Prostate gland (tissue), 2 donors: ENCODE results near the gene GRM8.

Experiments used
- POLR2A ChIP-seq: fragments of 450-650 bp; IDR thresholded peaks from one replicate; pipeline ENCODE4 v1.6.1; 2016; ENCODE audit warnings: antibody characterized with exemption, mild to moderate bottlenecking
- POLR2AphosphoS5 ChIP-seq: sonication (generic); formaldehyde crosslinking; IDR thresholded peaks from one replicate; pipeline ENCODE4 v1.6.1; 2017; ENCODE audit warnings: antibody characterized with exemption
- TF ChIP-seq, protein P1 (sequence below), 4 experiments: fragments of 200-600 bp in 2 of 4; fragments of 450-650 bp in 2 of 4; sonication (generic) in 2 of 4; IDR thresholded peaks; 1 replicate in 3 of 4; 2 replicates in 1 of 4; pipeline ENCODE4 v1.5.1; 2016 to 2019; ENCODE audit warnings: antibody characterized with exemption in 4 of 4, mild to moderate bottlenecking in 2 of 4, moderate library complexity in 2 of 4

- TF ChIP-seq, protein P1, sequence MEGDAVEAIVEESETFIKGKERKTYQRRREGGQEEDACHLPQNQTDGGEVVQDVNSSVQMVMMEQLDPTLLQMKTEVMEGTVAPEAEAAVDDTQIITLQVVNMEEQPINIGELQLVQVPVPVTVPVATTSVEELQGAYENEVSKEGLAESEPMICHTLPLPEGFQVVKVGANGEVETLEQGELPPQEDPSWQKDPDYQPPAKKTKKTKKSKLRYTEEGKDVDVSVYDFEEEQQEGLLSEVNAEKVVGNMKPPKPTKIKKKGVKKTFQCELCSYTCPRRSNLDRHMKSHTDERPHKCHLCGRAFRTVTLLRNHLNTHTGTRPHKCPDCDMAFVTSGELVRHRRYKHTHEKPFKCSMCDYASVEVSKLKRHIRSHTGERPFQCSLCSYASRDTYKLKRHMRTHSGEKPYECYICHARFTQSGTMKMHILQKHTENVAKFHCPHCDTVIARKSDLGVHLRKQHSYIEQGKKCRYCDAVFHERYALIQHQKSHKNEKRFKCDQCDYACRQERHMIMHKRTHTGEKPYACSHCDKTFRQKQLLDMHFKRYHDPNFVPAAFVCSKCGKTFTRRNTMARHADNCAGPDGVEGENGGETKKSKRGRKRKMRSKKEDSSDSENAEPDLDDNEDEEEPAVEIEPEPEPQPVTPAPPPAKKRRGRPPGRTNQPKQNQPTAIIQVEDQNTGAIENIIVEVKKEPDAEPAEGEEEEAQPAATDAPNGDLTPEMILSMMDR (IDR thresholded peaks at IDR 0.05), result no peak
- TF ChIP-seq POLR2A, result no peak
- TF ChIP-seq POLR2AphosphoS5, result no peak
Measured at GRCh38 chr7:127233630-127234029, 19.1 kb downstream of the GRM8 start.
